ENCODE data around the gene LINC00632.

LINC00632 gene

GRCh38 chrX:140836874-140837273 lies 127.3 kb downstream of the LINC00632 start:
- DNase-seq (ENCODE audit: low read depth), result no peak
- TF ChIP-seq, protein P1, sequence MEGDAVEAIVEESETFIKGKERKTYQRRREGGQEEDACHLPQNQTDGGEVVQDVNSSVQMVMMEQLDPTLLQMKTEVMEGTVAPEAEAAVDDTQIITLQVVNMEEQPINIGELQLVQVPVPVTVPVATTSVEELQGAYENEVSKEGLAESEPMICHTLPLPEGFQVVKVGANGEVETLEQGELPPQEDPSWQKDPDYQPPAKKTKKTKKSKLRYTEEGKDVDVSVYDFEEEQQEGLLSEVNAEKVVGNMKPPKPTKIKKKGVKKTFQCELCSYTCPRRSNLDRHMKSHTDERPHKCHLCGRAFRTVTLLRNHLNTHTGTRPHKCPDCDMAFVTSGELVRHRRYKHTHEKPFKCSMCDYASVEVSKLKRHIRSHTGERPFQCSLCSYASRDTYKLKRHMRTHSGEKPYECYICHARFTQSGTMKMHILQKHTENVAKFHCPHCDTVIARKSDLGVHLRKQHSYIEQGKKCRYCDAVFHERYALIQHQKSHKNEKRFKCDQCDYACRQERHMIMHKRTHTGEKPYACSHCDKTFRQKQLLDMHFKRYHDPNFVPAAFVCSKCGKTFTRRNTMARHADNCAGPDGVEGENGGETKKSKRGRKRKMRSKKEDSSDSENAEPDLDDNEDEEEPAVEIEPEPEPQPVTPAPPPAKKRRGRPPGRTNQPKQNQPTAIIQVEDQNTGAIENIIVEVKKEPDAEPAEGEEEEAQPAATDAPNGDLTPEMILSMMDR (conservative IDR thresholded peaks at IDR 0.05; ENCODE audit: low read depth, low read length), result no peak
- no peak overlapping the region for H3K4me3 ChIP-seq (ENCODE audit: low read length)

All from retinal pigment epithelial cell (primary cell).